NT2/D1 (cell line): Measurements from ENCODE around the gene TMEM145.

Experiments
- SUZ12 ChIP-seq: IDR thresholded peaks from 2 replicates; pipeline ENCODE4 v1.6.1; 2011; ENCODE audit not compliant: insufficient read length, insufficient read depth; ENCODE audit errors: extremely low read depth
- YY1 ChIP-seq: IDR thresholded peaks from 2 replicates; pipeline ENCODE4 v1.6.1; 2011; ENCODE audit not compliant: insufficient read length, insufficient read depth
- ZNF274 ChIP-seq: IDR thresholded peaks from 2 replicates; pipeline ENCODE4 v1.6.1; 2011; ENCODE audit warnings: mild to moderate bottlenecking, low read depth, low read length

- no peak for TF ChIP-seq YY1
- no peak for TF ChIP-seq ZNF274
- no peak for TF ChIP-seq SUZ12
Observed at GRCh38 chr19:42360787-42361544, 47.9 kb downstream of the TMEM145 start.
